ENCODE measurements around the gene RACK1.
"Not testable (repeated sequence)": the region's sequence is repeated elsewhere in the genome, so short reads cannot be mapped to it uniquely, and the experiment has no call there.

RACK1 gene

GRCh38 chr5:181214249-181214648 lies 29.5 kb downstream of the RACK1 start:
- not testable (repeated sequence) for DNase-seq (ENCODE audit: low spot score)

GRCh38 chr5:181212934-181213333 lies 30.8 kb downstream of the RACK1 start:
- DNase-seq (ENCODE audit: low spot score) = no peak

GRCh38 chr5:181212080-181212479 lies 31.6 kb downstream of the RACK1 start:
- no peak for DNase-seq (ENCODE audit: low spot score)

GRCh38 chr5:181211208-181211607 lies 32.5 kb downstream of the RACK1 start:
- DNase-seq (ENCODE audit: low spot score) = no peak

DNA sequence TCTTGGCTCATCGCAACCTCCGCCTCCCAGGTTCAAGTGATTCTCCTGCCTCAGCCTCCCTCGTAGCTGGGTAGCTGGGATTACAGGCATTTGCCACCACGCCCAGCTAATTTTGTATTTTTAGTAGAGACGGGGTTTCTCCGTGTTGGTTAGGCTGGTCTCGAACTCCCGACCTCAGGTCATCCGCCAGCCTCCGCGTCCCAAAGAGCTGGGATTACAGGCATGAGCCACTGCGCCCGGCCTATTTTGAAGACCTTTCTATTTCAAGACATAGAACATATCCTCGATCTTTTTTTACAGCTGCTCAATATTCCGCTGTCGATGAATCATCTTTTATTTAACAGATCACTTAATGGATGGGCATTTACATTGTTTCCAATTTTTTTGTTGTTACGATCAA lies 33.0 kb downstream of the RACK1 start:
- not testable (repeated sequence) for DNase-seq (ENCODE audit: low spot score)

- DNase-seq (ENCODE audit: low spot score) = not testable (repeated sequence)
Measured at GRCh38 chr5:181210148-181210547, 33.6 kb downstream of the RACK1 start.

DNA sequence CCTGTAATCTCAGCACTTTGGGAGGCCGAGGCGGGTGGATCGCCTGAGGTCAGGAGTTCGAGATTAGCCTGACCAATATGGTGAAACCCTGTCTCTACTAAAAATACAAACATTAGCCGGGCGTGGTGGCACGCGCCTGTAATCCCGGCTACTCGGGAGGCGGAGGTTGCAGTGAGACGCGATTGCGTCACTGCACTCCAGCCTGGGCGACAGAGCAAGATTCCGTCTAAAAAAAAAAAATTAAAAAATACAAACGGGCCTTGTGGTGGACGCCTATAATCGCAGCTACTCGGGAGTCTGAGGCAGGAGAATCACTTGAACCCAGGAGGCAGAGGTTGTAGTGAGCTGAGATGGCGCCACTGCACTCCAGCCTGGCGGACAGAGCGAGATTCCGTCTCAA lies 34.7 kb downstream of the RACK1 start:
- DNase-seq (ENCODE audit: low spot score) = not testable (repeated sequence)

DNA sequence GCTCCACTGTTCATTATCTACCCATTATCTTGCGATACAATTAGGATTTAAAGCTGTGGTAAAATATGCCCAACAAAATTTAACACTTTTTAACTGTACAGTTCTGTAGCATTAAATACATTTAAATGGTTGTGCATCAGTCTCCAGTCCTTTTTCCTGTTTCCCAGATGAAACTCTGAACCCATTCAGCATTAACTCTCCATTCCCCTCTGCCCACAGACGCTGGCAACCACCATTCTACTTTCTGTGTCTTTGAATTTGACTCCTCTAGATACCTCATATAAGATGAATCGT lies 35.8 kb downstream of the RACK1 start:
- no peak for DNase-seq (ENCODE audit: low spot score)

DNA sequence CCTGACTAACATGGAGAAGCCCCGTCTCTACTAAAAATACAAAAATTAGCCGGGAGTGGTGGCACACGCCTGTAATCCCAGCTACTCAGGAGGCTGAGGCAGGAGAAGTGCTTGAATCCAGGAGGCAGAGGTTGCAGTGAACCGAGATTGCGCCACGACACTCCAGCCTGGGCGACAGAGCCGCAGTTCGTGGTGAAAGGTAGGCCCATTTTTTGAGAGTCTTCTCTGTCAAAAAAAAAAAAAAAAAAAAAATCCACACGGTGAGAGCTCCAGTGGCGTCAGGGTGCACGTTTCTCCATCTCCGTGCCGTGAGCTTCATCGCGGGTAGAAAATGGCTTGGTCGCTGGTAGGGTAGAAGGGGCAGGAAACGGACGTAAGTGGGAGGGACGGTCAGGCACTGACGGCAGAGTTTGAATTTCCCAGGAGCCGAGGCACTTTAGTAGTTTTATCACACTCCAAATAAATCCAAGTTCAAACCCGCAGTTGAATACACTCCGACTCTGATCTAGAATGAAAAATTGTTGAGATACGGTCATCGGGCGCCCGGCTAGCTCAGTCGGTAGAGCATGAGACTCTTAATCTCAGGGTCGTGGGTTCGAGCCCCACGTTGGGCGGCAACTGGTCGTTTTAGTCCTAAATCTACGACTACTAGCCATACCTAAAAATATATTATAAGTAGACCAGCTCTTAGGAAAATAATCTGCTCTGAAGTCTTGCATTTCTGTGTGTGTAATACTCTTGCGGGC lies 36.3 kb downstream of the RACK1 start:
- DNase-seq (ENCODE audit: low spot score) = no peak

GRCh38 chr5:181205761-181206649 lies 37.7 kb downstream of the RACK1 start:
- DNase-seq (ENCODE audit: low spot score) = no peak

DNA sequence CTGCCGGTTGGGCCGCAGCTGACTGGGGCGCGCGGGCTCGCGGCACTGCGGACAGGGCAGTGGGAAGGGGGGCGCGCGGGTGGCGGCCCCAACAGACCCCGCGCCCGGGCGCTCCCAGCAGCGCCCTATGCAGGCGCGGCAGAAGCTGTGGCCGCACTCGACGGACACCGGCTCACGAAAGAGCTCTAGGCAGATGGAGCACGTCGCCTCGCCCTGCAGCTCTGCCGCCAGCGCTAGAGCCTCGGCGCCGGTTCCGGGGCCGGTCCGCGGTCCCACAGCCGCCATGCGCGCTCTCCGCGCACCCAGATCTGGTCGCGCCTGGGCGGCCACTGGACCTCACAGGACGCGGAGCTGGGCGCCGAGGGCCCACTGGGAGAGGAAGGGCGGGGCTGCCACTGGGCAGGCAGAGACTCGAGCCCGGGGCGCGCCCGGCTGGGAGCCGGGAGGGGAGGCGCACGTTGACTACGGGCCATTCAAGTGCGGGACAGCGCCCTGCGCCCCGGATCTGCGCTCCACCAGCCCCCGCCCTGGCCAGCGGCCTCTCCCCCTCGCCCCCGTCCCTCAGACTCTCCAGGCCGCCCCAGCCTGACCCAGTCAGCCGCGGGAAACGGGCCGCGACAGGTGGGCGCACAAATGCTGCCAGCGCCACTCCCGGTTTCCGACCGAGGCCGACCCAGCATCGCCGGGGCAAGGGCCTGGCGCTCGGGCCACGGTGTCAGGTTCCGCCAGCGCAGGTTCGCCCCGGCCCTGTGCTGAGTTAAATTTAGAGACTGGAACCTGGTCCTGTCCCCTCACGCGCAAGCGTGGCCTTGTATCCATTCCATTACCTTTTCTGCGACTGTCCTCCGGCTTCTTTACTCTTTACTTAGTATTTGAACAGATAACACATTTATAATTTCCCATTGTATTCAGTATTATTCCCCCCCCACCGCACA lies 38.6 kb downstream of the RACK1 start, which contains the start of gene TRIM7:
TSS of gene TRIM7 (minus strand) at position 371 of the 935 bp plus-strand sequence. CDS start at position 285, 86 bp downstream.
- no peak for DNase-seq (ENCODE audit: low spot score)

- no peak for DNase-seq (ENCODE audit: low spot score)
Measured at GRCh38 chr5:181204113-181204825, 39.4 kb downstream of the RACK1 start.

GRCh38 chr5:181203777-181204112 lies 40.0 kb downstream of the RACK1 start:
- no peak for DNase-seq (ENCODE audit: low spot score)

DNA sequence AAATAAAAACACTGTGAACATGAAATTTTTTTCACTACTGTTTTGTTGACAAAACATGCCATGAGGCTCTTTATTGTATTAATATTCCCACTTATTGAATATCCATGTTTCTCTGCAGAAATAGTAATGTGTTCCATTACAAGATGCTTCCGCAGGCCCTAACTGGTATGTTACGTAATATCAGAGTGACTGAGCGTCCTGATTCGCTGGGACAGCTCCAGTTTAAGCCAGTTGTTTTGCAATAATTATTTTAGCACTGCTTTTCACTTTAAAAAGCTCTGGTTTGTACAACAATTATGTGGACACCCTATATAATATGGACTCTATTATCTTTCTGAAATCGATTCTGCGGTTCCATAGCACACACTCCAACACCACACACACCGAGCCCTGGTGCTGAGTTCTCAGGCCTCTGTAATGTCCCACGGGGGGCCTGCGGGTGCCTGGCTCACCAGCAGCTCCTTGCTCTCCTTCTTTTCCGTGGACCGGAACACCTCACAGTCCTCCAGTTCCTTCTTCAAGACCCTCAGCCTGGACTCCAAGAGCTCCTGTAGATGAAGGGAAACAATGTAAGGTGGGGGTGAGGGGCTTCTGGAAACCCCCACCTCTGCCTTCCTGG lies 40.5 kb downstream of the RACK1 start:
- DNase-seq (ENCODE audit: low spot score) = no peak

DNA sequence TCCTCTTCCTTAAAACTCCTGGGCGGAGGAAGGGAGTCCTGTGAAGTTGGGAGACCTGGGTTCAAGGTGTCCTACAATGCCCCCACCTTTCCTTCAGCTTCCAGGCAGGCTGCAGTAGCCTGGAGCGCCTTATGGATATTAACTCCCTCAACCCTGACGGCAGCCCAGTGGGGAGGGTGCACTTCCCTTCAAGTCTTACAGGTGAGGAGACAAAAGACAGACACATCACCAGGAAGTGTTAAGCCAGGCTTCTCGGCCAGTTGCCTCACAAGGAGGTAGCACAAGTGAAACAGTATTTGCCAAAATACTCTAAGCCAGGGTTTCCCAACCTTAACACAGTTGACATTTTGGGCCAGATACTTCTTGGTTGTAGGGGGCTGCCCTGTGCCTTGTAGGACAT lies 42.9 kb downstream of the RACK1 start:
- DNase-seq (ENCODE audit: low spot score) = no peak

GRCh38 chr5:181199881-181200638 lies 43.6 kb downstream of the RACK1 start:
- DNase-seq (ENCODE audit: low spot score) = no peak

- DNase-seq (ENCODE audit: low spot score) = no peak
Measured at GRCh38 chr5:181198905-181199519, 44.7 kb downstream of the RACK1 start.

GRCh38 chr5:181198106-181198685 lies 45.5 kb downstream of the RACK1 start:
- no peak for DNase-seq (ENCODE audit: low spot score)

- DNase-seq (ENCODE audit: low spot score) = no peak
Measured at GRCh38 chr5:181197326-181197951, 46.3 kb downstream of the RACK1 start.

Data from hepatic stellate cell (primary cell).